OCI-LY3 (cell line): ENCODE results near the gene GPX7.

Experiments used
- EZH2phosphoT487 ChIP-seq: fragments of 200-600 bp; shearing (Covaris generic); IDR thresholded peaks from 2 replicates; pipeline ENCODE4 v1.6.1; 2018; ENCODE audit warnings: antibody characterized with exemption, mixed run types, low read depth
- TF ChIP-seq, protein P1 (sequence below): fragments of 200-600, 300-600 bp; sonication (generic); IDR thresholded peaks from 2 replicates; pipeline ENCODE4 v1.5.1; 2014; ENCODE audit warnings: antibody characterized with exemption, low read length, low read depth

DNA sequence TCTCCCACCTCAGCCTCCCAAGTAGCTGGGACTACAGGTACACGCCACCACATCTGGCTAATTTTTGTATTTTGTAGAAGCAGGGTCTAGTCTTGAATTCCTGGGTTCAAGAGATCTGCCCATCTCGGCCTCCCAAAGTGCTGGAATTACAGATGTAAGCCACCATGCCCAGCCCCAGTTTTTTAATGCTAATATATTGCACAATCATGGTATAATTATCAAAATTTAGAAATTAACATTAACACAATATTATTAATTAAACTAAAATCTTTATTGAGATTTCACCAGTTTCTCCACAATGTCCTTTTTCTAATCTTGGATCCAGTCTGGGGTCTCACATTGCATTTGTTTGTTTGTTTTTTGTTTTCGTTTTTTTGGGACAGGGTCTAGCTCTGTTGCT is 21.9 kb upstream of the GPX7 start:
- TF ChIP-seq, protein P1, sequence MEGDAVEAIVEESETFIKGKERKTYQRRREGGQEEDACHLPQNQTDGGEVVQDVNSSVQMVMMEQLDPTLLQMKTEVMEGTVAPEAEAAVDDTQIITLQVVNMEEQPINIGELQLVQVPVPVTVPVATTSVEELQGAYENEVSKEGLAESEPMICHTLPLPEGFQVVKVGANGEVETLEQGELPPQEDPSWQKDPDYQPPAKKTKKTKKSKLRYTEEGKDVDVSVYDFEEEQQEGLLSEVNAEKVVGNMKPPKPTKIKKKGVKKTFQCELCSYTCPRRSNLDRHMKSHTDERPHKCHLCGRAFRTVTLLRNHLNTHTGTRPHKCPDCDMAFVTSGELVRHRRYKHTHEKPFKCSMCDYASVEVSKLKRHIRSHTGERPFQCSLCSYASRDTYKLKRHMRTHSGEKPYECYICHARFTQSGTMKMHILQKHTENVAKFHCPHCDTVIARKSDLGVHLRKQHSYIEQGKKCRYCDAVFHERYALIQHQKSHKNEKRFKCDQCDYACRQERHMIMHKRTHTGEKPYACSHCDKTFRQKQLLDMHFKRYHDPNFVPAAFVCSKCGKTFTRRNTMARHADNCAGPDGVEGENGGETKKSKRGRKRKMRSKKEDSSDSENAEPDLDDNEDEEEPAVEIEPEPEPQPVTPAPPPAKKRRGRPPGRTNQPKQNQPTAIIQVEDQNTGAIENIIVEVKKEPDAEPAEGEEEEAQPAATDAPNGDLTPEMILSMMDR, result no peak
- TF ChIP-seq EZH2phosphoT487, result no peak
